ENCODE data around the gene CRHR1.
A peak's percentile ranks its signal among the peaks of the same experiment; 100 is the strongest.

The CRHR1 gene

GRCh38 chr17:45869676-45870341 lies 85.7 kb downstream of the CRHR1 start (continued):
- 0 out of 2 replicates have a peak, but pooled peaks have one; percentile 8 for TF ChIP-seq PRDM10 (tag by site-specific recombination; IDR thresholded peaks at IDR 0.05)

- H3K4me1 ChIP-seq (ENCODE audit: control insufficient read depth, insufficient read depth, low read length): no peaks in the 10 kb centered on the region
- H3K27ac ChIP-seq (ENCODE audit: extremely low read depth, low read depth, low read length): no peak overlapping the region
- no peaks in the 10 kb centered on the region for H3K36me3 ChIP-seq (ENCODE audit: control insufficient read depth in 2 of 2, insufficient read depth in 1 of 2, low read length in 2 of 2)
- H3K4me3 ChIP-seq (ENCODE audit: low read depth, low read length): no peak overlapping the region
- H3K9me3 ChIP-seq (ENCODE audit: control insufficient read depth, insufficient read depth, low read depth, low read length): no peaks in the 10 kb centered on the region
- ChIA-PET CTCF (interaction anchor here (0.5 to 1.4 kb wide), 3 partner anchors 15 to 38 kb away, joined by 3 to 4 read pairs (median 3); no protein-coding TSS in a partner anchor), POLR2A (no interaction called here)
- TF ChIP-seq KLF9 (tag by site-specific recombination; IDR thresholded peaks at IDR 0.05; ENCODE audit: low read depth) (peak; percentile 6; the same call in 1 of the 2 replicates), ZSCAN5A (tag by site-specific recombination; IDR thresholded peaks at IDR 0.05) (no peak), ZFP69B (tag by site-specific recombination; IDR thresholded peaks at IDR 0.05) (no peak), ZNF776 (tag by site-specific recombination; IDR thresholded peaks at IDR 0.05; ENCODE audit: borderline replicate concordance) (peak; percentile 71; the same call in 1 of the 2 replicates), ZNF112 (tag by site-specific recombination; IDR thresholded peaks at IDR 0.05) (no peak), KLF16 (tag by site-specific recombination; IDR thresholded peaks at IDR 0.05) (no peak), GLI4 (tag by site-specific recombination; IDR thresholded peaks at IDR 0.05) (no peak), TCF7L2 (IDR thresholded peaks at IDR 0.05; ENCODE audit: borderline replicate concordance, low read depth, low read length) (no peak), BCL11B (tag by site-specific recombination; IDR thresholded peaks at IDR 0.05; ENCODE audit: low read depth) (no peak), ZBTB21 (tag by site-specific recombination; IDR thresholded peaks at IDR 0.05) (0 out of 2 replicates have a peak, but pooled peaks have one; percentile 5), OVOL3 (tag by site-specific recombination; IDR thresholded peaks at IDR 0.05) (no peak), ZNF777 (tag by site-specific recombination; IDR thresholded peaks at IDR 0.05; ENCODE audit: borderline replicate concordance) (no peak), EGR2 (tag by site-specific recombination; IDR thresholded peaks at IDR 0.05; ENCODE audit: low read depth) (peak; percentile 91), IKZF3 (tag by site-specific recombination; IDR thresholded peaks at IDR 0.05) (no peak), ZEB2 (tag by site-specific recombination; IDR thresholded peaks at IDR 0.05) (no peak), ZNF521 (tag by site-specific recombination; IDR thresholded peaks at IDR 0.05) (no peak), GLIS1 (tag by site-specific recombination; IDR thresholded peaks at IDR 0.05) (no peak), ZNF335 (tag by site-specific recombination; conservative IDR thresholded peaks at IDR 0.05) (no peak)
- TF ChIP-seq, protein P1, sequence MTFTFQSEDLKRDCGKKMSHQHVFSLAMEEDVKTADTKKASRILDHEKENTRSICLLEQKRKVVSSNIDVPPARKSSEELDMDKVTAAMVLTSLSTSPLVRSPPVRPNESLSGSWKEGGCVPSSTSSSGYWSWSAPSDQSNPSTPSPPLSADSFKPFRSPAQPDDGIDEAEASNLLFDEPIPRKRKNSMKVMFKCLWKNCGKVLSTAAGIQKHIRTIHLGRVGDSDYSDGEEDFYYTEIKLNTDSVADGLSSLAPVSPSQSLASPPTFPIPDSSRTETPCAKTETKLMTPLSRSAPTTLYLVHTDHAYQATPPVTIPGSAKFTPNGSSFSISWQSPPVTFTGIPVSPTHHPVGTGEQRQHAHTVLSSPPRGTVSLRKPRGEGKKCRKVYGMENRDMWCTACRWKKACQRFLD (tag by site-specific recombination; IDR thresholded peaks at IDR 0.05): no peak
- TF ChIP-seq, protein P2, sequence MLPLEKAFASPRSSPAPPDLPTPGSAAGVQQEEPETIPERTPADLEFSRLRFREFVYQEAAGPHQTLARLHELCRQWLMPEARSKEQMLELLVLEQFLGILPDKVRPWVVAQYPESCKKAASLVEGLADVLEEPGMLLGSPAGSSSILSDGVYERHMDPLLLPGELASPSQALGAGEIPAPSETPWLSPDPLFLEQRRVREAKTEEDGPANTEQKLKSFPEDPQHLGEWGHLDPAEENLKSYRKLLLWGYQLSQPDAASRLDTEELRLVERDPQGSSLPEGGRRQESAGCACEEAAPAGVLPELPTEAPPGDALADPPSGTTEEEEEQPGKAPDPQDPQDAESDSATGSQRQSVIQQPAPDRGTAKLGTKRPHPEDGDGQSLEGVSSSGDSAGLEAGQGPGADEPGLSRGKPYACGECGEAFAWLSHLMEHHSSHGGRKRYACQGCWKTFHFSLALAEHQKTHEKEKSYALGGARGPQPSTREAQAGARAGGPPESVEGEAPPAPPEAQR (tag by site-specific recombination; IDR thresholded peaks at IDR 0.05): no peak
- TF ChIP-seq, protein P3, sequence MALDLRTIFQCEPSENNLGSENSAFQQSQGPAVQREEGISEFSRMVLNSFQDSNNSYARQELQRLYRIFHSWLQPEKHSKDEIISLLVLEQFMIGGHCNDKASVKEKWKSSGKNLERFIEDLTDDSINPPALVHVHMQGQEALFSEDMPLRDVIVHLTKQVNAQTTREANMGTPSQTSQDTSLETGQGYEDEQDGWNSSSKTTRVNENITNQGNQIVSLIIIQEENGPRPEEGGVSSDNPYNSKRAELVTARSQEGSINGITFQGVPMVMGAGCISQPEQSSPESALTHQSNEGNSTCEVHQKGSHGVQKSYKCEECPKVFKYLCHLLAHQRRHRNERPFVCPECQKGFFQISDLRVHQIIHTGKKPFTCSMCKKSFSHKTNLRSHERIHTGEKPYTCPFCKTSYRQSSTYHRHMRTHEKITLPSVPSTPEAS (tag by site-specific recombination; IDR thresholded peaks at IDR 0.05): peak; percentile 84
- TF ChIP-seq, protein P4, sequence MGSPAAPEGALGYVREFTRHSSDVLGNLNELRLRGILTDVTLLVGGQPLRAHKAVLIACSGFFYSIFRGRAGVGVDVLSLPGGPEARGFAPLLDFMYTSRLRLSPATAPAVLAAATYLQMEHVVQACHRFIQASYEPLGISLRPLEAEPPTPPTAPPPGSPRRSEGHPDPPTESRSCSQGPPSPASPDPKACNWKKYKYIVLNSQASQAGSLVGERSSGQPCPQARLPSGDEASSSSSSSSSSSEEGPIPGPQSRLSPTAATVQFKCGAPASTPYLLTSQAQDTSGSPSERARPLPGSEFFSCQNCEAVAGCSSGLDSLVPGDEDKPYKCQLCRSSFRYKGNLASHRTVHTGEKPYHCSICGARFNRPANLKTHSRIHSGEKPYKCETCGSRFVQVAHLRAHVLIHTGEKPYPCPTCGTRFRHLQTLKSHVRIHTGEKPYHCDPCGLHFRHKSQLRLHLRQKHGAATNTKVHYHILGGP (tag by site-specific recombination; IDR thresholded peaks at IDR 0.05): no peak
- TF ChIP-seq, protein P5, sequence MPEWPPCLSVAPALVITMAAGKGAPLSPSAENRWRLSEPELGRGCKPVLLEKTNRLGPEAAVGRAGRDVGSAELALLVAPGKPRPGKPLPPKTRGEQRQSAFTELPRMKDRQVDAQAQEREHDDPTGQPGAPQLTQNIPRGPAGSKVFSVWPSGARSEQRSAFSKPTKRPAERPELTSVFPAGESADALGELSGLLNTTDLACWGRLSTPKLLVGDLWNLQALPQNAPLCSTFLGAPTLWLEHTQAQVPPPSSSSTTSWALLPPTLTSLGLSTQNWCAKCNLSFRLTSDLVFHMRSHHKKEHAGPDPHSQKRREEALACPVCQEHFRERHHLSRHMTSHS (tag by site-specific recombination; IDR thresholded peaks at IDR 0.05): no peak
Observed at GRCh38 chr17:45870342-45870974, 86.3 kb downstream of the CRHR1 start.
